GF-D8 (cell line): ENCODE results near the gene SUMO3.

Source experiments
- DNase-seq: peaks from one replicate; lab custom pipeline; 2025; lab: John Stamatoyannopoulos, UW

The SUMO3 gene

GRCh38 chr21:44758781-44759627 is 58.9 kb downstream of the SUMO3 start:
- DNase-seq: no peak

- no peak for DNase-seq
Measured at GRCh38 chr21:44758141-44758561, 59.7 kb downstream of the SUMO3 start.

GRCh38 chr21:44757731-44758130 is 60.1 kb downstream of the SUMO3 start:
- DNase-seq: no peak

- no peak for DNase-seq
Measured at GRCh38 chr21:44756423-44757185, 61.3 kb downstream of the SUMO3 start.
